WTC11 (cell line): ENCODE results near the gene VILL. TPM values are rescaled to one million over a fixed set of nuclear protein-coding genes. Genes with fewer than 3 reads are reported as not detected.
A peak's percentile ranks its signal among the peaks of the same experiment; 100 is the strongest.

Experiments
- ATAC-seq: fragments of 200-7000 bp; cut with Tn5 transposase; 2 replicates; pipeline ENCODE4 v1.10.0; 2021; ENCODE audit warnings: mild to moderate bottlenecking, moderate library complexity
- CTCF ChIA-PET: fragments of 300-600 bp; sonication (Branson Sonifier 250); formaldehyde crosslinking; loops from one replicate; lab custom pipeline; 2021; ENCODE audit warnings: antibody characterized with exemption; lab: Charles Lee
- POLR2A ChIA-PET: fragments of 350-600 bp; sonication (Branson Sonifier 250); formaldehyde crosslinking; loops from one replicate; lab custom pipeline; 2021; ENCODE audit warnings: antibody characterized with exemption; lab: Charles Lee
- DNase-seq: peaks from one replicate; pipeline ENCODE4 v3.0.0; 2021; ENCODE audit warnings: low spot score
- H3K27ac Mint-ChIP-seq: 2 replicates; pipeline ENCODE4 v1.8.0; 2021; ENCODE audit warnings: mixed read lengths
- H3K27me3 Mint-ChIP-seq: 2 replicates; pipeline ENCODE4 v1.8.0; 2021; ENCODE audit warnings: low read depth, mild to moderate bottlenecking, moderate library complexity, mixed read lengths
- H3K36me3 Mint-ChIP-seq: 2 replicates; pipeline ENCODE4 v1.8.0; 2021; ENCODE audit warnings: mixed read lengths
- H3K4me1 Mint-ChIP-seq: 2 replicates; pipeline ENCODE4 v1.8.0; 2022; ENCODE audit warnings: mixed read lengths
- H3K4me3 Mint-ChIP-seq: 2 replicates; pipeline ENCODE4 v1.8.0; 2021; ENCODE audit warnings: mild to moderate bottlenecking, moderate library complexity, mixed read lengths
- H3K9me3 Mint-ChIP-seq: 2 replicates; pipeline ENCODE4 v1.8.0; 2021; ENCODE audit warnings: mixed read lengths
- ATF1 ChIP-seq: sonication (generic); formaldehyde crosslinking; IDR thresholded peaks from 2 replicates; pipeline ENCODE4 v1.8.1; 2023; ENCODE audit warnings: mild to moderate bottlenecking, moderate library complexity, missing genetic modification reagents
- IRF2 ChIP-seq: sonication (generic); formaldehyde crosslinking; IDR thresholded peaks from 2 replicates; pipeline ENCODE4 v1.8.0; 2022; ENCODE audit warnings: low read depth, missing genetic modification reagents, borderline replicate concordance
- KAT7 ChIP-seq: sonication (generic); formaldehyde crosslinking; IDR thresholded peaks from 2 replicates; pipeline ENCODE4 v1.8.1; 2023; ENCODE audit warnings: missing genetic modification reagents, mild to moderate bottlenecking, borderline replicate concordance
- RELA ChIP-seq: sonication (generic); formaldehyde crosslinking; IDR thresholded peaks from 2 replicates; pipeline ENCODE4 v1.8.1; 2022; ENCODE audit warnings: missing genetic modification reagents, mild to moderate bottlenecking, borderline replicate concordance
- SOX15 ChIP-seq: fragments of 250-450 bp; sonication (Bioruptor Pico); IDR thresholded peaks from 2 replicates; pipeline ENCODE4 v1.9.0; 2021; ENCODE audit warnings: mild to moderate bottlenecking
- TCF7 ChIP-seq: sonication (generic); formaldehyde crosslinking; IDR thresholded peaks from 2 replicates; pipeline ENCODE4 v1.8.0; 2022; ENCODE audit warnings: mild to moderate bottlenecking, low read depth, missing genetic modification reagents, moderate library complexity
- ZNF671 ChIP-seq: fragments of 250-450 bp; sonication (Bioruptor Pico); IDR thresholded peaks from 2 replicates; pipeline ENCODE4 v1.8.0; 2021; ENCODE audit warnings: mild to moderate bottlenecking
- total RNA-seq: library from RNA; stranded (reverse); gene quantifications from 3 replicates; pipeline ENCODE4 v1.2.3, GENCODE V29; 2021
- TF ChIP-seq, protein P1 (sequence below): sonication (generic); formaldehyde crosslinking; IDR thresholded peaks from 2 replicates; pipeline ENCODE4 v1.8.0; 2023; ENCODE audit warnings: missing genetic modification reagents, mild to moderate bottlenecking, borderline replicate concordance
- TF ChIP-seq, protein P2 (sequence below): fragments of 250-450 bp; sonication (Bioruptor Pico); IDR thresholded peaks from 2 replicates; pipeline ENCODE4 v1.9.0; 2021; ENCODE audit warnings: mild to moderate bottlenecking, borderline replicate concordance
- TF ChIP-seq, protein P3 (sequence below): sonication (generic); formaldehyde crosslinking; IDR thresholded peaks from 2 replicates; pipeline ENCODE4 v1.8.1; 2023; ENCODE audit warnings: mild to moderate bottlenecking, missing genetic modification reagents, moderate library complexity
- TF ChIP-seq, protein P4 (sequence below): fragments of 250-450 bp; sonication (Bioruptor Pico); IDR thresholded peaks from 2 replicates; pipeline ENCODE4 v1.9.0; 2021; ENCODE audit warnings: mild to moderate bottlenecking
- TF ChIP-seq, protein P5 (sequence below): sonication (generic); formaldehyde crosslinking; IDR thresholded peaks from 2 replicates; pipeline ENCODE4 v1.8.1; 2022; ENCODE audit warnings: low read depth, missing genetic modification reagents, borderline replicate concordance
- TF ChIP-seq, protein P6 (sequence below): sonication (generic); formaldehyde crosslinking; IDR thresholded peaks from 2 replicates; pipeline ENCODE4 v1.8.1; 2022; ENCODE audit warnings: mild to moderate bottlenecking, missing genetic modification reagents, moderate library complexity, borderline replicate concordance
- TF ChIP-seq, protein P7 (sequence below): sonication (generic); formaldehyde crosslinking; IDR thresholded peaks from 2 replicates; pipeline ENCODE4 v1.8.0; 2022; ENCODE audit warnings: mild to moderate bottlenecking, missing genetic modification reagents

The VILL gene
- total RNA-seq, 1 experiment from 2014 or later, result 4.7 TPM

DNA sequence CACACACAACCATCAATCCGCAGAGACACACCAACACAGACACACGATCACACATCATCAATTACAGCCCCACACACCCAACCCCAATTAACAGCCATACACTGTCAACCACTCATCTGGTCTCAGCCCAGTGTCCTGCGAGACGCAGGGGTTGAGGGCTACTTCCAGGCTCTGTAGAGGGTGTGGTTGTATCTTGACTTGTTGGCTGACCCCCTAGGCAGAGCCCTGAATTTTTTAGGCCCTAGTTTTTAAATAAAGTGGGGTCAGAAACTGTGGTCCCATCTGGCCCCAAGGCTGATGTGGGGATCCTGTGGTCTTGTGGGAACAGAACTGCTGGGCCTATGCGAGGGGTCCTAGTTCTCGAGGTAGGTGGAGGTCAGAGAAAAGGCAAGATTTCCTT is 9.2 kb downstream of the VILL start:
- ATAC-seq (no peak), DNase-seq (peak; percentile 6)
- CTCF ChIA-PET, result no interaction called here
- Mint-ChIP-seq H3K4me1 (peaks cover 18% of the 10 kb centered on the region), H3K36me3 (peaks cover 5% of the 10 kb centered on the region; the same call in 1 of the 2 replicates), H3K27me3 (peaks cover 15% of the 10 kb centered on the region), H3K4me3 (peak overlapping the region; percentile 65; the same call in 1 of the 2 replicates), H3K9me3 (no peaks in the 10 kb centered on the region), H3K27ac (no peak overlapping the region)
- POLR2A ChIA-PET, result no interaction called here
- TF ChIP-seq, protein P1, sequence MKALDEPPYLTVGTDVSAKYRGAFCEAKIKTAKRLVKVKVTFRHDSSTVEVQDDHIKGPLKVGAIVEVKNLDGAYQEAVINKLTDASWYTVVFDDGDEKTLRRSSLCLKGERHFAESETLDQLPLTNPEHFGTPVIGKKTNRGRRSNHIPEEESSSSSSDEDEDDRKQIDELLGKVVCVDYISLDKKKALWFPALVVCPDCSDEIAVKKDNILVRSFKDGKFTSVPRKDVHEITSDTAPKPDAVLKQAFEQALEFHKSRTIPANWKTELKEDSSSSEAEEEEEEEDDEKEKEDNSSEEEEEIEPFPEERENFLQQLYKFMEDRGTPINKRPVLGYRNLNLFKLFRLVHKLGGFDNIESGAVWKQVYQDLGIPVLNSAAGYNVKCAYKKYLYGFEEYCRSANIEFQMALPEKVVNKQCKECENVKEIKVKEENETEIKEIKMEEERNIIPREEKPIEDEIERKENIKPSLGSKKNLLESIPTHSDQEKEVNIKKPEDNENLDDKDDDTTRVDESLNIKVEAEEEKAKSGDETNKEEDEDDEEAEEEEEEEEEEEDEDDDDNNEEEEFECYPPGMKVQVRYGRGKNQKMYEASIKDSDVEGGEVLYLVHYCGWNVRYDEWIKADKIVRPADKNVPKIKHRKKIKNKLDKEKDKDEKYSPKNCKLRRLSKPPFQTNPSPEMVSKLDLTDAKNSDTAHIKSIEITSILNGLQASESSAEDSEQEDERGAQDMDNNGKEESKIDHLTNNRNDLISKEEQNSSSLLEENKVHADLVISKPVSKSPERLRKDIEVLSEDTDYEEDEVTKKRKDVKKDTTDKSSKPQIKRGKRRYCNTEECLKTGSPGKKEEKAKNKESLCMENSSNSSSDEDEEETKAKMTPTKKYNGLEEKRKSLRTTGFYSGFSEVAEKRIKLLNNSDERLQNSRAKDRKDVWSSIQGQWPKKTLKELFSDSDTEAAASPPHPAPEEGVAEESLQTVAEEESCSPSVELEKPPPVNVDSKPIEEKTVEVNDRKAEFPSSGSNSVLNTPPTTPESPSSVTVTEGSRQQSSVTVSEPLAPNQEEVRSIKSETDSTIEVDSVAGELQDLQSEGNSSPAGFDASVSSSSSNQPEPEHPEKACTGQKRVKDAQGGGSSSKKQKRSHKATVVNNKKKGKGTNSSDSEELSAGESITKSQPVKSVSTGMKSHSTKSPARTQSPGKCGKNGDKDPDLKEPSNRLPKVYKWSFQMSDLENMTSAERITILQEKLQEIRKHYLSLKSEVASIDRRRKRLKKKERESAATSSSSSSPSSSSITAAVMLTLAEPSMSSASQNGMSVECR (CRISPR knock-in tag), result no peak
- TF ChIP-seq SOX15 (CRISPR knock-in tag) (no peak), KAT7 (CRISPR knock-in tag) (no peak), TCF7 (CRISPR knock-in tag) (no peak), ZNF671 (no peak)
- TF ChIP-seq, protein P2, sequence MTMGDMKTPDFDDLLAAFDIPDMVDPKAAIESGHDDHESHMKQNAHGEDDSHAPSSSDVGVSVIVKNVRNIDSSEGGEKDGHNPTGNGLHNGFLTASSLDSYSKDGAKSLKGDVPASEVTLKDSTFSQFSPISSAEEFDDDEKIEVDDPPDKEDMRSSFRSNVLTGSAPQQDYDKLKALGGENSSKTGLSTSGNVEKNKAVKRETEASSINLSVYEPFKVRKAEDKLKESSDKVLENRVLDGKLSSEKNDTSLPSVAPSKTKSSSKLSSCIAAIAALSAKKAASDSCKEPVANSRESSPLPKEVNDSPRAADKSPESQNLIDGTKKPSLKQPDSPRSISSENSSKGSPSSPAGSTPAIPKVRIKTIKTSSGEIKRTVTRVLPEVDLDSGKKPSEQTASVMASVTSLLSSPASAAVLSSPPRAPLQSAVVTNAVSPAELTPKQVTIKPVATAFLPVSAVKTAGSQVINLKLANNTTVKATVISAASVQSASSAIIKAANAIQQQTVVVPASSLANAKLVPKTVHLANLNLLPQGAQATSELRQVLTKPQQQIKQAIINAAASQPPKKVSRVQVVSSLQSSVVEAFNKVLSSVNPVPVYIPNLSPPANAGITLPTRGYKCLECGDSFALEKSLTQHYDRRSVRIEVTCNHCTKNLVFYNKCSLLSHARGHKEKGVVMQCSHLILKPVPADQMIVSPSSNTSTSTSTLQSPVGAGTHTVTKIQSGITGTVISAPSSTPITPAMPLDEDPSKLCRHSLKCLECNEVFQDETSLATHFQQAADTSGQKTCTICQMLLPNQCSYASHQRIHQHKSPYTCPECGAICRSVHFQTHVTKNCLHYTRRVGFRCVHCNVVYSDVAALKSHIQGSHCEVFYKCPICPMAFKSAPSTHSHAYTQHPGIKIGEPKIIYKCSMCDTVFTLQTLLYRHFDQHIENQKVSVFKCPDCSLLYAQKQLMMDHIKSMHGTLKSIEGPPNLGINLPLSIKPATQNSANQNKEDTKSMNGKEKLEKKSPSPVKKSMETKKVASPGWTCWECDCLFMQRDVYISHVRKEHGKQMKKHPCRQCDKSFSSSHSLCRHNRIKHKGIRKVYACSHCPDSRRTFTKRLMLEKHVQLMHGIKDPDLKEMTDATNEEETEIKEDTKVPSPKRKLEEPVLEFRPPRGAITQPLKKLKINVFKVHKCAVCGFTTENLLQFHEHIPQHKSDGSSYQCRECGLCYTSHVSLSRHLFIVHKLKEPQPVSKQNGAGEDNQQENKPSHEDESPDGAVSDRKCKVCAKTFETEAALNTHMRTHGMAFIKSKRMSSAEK (CRISPR knock-in tag), result no peak
- TF ChIP-seq, protein P3, sequence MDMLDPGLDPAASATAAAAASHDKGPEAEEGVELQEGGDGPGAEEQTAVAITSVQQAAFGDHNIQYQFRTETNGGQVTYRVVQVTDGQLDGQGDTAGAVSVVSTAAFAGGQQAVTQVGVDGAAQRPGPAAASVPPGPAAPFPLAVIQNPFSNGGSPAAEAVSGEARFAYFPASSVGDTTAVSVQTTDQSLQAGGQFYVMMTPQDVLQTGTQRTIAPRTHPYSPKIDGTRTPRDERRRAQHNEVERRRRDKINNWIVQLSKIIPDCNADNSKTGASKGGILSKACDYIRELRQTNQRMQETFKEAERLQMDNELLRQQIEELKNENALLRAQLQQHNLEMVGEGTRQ (CRISPR knock-in tag), result no peak
- TF ChIP-seq, protein P4, sequence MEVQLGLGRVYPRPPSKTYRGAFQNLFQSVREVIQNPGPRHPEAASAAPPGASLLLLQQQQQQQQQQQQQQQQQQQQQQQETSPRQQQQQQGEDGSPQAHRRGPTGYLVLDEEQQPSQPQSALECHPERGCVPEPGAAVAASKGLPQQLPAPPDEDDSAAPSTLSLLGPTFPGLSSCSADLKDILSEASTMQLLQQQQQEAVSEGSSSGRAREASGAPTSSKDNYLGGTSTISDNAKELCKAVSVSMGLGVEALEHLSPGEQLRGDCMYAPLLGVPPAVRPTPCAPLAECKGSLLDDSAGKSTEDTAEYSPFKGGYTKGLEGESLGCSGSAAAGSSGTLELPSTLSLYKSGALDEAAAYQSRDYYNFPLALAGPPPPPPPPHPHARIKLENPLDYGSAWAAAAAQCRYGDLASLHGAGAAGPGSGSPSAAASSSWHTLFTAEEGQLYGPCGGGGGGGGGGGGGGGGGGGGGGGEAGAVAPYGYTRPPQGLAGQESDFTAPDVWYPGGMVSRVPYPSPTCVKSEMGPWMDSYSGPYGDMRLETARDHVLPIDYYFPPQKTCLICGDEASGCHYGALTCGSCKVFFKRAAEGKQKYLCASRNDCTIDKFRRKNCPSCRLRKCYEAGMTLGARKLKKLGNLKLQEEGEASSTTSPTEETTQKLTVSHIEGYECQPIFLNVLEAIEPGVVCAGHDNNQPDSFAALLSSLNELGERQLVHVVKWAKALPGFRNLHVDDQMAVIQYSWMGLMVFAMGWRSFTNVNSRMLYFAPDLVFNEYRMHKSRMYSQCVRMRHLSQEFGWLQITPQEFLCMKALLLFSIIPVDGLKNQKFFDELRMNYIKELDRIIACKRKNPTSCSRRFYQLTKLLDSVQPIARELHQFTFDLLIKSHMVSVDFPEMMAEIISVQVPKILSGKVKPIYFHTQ (CRISPR knock-in tag), result no peak

DNA sequence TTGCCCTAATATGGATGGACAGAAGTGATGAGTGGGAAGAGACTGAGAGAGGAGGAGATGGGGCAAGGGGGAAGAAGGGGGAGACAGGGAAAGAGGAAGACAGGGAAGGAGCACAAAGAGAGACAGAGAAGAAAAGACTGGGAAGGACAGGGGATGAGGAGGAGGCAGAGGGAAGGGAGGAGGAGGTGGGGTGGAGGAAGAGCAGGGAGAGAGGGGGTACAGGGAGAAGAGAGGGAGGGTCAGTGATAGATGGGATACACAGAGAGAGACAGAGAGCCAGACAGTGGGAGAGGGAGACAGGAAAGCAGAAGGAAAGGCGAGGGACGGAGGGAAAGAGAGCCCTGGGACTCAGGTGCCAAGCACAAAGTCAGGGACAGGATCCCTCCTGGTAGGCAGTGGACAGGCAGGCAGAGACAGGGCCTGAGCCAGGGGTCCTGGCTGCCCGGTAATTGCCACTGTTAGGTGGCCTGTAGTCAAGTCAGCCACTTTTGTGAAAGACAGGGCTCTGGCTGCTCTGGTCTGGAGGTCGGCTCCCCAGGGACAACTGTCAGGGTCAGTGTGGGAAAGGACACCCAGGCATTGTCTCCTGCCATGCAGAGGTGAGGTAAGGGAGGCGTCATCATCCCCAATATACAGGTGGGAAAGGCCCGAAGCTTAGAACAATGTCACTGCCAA is 9.8 kb downstream of the VILL start:
- DNase-seq (peak; percentile 1), ATAC-seq (no peak)
- H3K36me3 Mint-ChIP-seq, result peaks cover 5% of the 10 kb centered on the region; the same call in 1 of the 2 replicates
- H3K4me3 Mint-ChIP-seq, result no peak overlapping the region
- H3K9me3 Mint-ChIP-seq, result no peaks in the 10 kb centered on the region
- POLR2A ChIA-PET, result no interaction called here
- peaks cover 13% of the 10 kb centered on the region for H3K4me1 Mint-ChIP-seq
- peaks cover 15% of the 10 kb centered on the region for H3K27me3 Mint-ChIP-seq
- CTCF ChIA-PET, result interaction anchor here (1.6 to 2.4 kb wide), 4 partner anchors 15 to 145 kb away, joined by 6 to 25 read pairs (median 10); no protein-coding TSS in a partner anchor
- no peak overlapping the region for H3K27ac Mint-ChIP-seq
- no peak for TF ChIP-seq IRF2 (CRISPR knock-in tag)
- TF ChIP-seq, protein P5, sequence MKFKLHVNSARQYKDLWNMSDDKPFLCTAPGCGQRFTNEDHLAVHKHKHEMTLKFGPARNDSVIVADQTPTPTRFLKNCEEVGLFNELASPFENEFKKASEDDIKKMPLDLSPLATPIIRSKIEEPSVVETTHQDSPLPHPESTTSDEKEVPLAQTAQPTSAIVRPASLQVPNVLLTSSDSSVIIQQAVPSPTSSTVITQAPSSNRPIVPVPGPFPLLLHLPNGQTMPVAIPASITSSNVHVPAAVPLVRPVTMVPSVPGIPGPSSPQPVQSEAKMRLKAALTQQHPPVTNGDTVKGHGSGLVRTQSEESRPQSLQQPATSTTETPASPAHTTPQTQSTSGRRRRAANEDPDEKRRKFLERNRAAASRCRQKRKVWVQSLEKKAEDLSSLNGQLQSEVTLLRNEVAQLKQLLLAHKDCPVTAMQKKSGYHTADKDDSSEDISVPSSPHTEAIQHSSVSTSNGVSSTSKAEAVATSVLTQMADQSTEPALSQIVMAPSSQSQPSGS (CRISPR knock-in tag), result no peak
- TF ChIP-seq ATF1, result no peak
- no peak for TF ChIP-seq RELA (CRISPR knock-in tag)
- TF ChIP-seq, protein P6, sequence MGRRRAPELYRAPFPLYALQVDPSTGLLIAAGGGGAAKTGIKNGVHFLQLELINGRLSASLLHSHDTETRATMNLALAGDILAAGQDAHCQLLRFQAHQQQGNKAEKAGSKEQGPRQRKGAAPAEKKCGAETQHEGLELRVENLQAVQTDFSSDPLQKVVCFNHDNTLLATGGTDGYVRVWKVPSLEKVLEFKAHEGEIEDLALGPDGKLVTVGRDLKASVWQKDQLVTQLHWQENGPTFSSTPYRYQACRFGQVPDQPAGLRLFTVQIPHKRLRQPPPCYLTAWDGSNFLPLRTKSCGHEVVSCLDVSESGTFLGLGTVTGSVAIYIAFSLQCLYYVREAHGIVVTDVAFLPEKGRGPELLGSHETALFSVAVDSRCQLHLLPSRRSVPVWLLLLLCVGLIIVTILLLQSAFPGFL (CRISPR knock-in tag), result no peak
- TF ChIP-seq, protein P7, sequence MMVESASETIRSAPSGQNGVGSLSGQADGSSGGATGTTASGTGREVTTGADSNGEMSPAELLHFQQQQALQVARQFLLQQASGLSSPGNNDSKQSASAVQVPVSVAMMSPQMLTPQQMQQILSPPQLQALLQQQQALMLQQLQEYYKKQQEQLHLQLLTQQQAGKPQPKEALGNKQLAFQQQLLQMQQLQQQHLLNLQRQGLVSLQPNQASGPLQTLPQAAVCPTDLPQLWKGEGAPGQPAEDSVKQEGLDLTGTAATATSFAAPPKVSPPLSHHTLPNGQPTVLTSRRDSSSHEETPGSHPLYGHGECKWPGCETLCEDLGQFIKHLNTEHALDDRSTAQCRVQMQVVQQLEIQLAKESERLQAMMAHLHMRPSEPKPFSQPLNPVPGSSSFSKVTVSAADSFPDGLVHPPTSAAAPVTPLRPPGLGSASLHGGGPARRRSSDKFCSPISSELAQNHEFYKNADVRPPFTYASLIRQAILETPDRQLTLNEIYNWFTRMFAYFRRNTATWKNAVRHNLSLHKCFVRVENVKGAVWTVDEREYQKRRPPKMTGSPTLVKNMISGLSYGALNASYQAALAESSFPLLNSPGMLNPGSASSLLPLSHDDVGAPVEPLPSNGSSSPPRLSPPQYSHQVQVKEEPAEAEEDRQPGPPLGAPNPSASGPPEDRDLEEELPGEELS (CRISPR knock-in tag), result no peak
